HG03280 (cell line): ENCODE data around the gene PNMA6F.
"Not testable (repeated sequence)": the region's sequence is repeated elsewhere in the genome, so short reads cannot be mapped to it uniquely, and the experiment has no call there.

ENCODE experiments used
- ATAC-seq: cut with Tn5 transposase; IDR thresholded peaks from one replicate; pipeline ENCODE4 v1.9.1; 2021; ENCODE audit warnings: mild to moderate bottlenecking, moderate library complexity; ENCODE audit not compliant: unreplicated experiment

PNMA6F gene

DNA sequence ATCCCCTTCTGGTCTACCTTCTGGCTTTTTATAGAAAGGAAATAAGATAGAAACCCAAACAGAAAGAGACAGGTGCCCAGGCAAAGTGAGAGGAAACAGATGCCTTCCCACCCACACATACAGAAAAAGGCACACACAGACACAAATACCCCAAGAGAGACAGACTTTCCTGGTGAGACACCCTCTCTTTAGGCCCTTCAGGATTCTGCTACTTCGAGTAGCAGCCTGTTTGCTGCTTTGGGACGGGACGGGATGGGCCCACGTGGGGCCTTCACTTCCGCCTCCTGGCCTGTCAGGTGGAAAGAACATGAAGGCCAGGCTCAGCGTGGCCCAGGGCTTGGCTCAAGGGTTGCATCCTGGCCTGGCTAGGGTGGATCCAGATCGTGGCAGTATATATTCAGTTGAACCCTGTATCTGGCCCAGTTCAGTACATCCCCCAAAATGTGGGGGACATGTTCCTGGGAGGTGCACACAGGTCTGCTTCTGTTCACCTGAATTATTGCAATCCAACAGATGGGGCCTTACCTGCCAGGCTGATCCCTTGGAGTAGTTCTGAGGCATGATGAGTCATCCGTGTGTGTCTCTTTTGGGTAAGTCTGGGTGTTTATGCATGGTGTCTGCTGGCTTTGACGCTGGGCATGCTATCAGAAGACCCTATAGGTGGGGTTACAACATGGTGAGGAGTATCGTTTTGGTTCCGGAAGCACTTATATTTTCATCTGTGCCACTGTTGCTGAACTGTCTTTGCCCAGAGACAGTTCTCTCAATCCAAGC, 14.7 kb upstream of the PNMA6F start:
- ATAC-seq: peak; percentile 42

- no peak for ATAC-seq
These were observed 13.2 kb upstream of the PNMA6F start for GRCh38 chrX:153334654-153335295.

DNA sequence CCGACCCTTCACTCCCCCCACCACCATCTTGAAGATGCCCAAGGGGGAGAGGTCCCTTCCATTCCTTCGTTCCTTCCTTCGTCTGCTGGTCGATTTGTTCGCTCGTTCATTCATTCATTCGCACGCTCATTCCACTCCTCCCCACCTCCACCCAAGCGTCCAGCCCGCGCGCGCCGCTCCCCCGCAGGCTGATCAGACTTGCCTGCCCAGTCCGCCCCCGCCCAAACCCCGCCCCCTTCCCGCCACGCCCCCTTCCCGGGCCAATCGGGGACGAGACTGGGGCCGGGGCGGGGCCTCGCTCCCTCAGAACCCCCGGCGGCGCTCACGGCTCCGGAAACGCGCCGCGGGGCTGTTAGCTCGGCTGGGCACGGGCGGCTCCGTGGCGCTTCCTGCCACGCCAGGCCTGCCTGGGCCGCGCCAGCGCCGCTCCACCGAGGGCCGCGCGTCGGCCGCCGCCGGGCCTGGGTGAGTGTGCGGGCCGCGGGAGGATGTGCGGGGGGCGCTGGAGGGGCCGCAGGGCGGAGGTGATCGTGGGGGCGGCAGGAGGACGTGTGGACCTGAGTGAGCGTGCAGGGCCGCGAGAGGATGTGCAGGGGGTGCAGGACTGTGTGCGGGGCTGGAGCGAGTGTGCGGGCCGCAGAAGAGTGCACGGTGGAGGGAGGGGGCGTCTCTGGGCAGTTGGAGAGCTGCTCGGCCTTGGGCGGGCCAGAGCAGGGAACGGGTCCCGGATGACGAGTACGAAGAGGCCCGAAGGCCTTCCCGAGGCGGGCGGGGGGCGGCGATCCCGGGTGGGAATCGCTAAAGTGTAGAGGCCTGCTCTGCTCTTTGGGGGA, 12.5 kb upstream of the PNMA6F start, which contains the start of gene ZNF275:
ZNF275 (plus strand) TSS at position 333 of the 833 bp plus-strand sequence. CDS start 2,527 bp downstream, outside the sequence.
- ATAC-seq: peak; percentile 88

GRCh38 chrX:153333266-153333665, 11.7 kb upstream of the PNMA6F start:
- ATAC-seq: no peak

DNA sequence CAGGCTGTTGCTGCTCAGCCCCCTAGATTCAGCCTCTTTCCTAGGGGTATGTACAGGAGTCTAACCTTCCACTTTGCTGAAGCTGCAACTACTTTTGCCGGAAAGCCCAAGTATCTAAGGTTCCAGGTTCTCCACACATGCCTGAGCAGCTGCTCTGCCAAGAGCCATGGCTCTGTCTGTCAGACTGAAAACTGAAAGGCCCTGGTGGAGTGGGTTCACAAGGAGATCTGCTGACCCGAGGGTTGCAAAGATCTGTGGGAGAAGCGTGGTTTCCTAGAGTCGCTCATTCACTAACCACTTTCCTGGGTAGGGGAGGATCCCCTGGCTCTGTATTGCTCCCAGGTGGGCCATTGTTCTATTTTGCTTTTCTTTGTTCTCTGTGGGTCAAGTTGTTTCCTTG, 6.0 kb upstream of the PNMA6F start:
- ATAC-seq: no peak

- no peak for ATAC-seq
These were observed 897 bp downstream of the PNMA6F start for GRCh38 chrX:153320555-153321184.

DNA sequence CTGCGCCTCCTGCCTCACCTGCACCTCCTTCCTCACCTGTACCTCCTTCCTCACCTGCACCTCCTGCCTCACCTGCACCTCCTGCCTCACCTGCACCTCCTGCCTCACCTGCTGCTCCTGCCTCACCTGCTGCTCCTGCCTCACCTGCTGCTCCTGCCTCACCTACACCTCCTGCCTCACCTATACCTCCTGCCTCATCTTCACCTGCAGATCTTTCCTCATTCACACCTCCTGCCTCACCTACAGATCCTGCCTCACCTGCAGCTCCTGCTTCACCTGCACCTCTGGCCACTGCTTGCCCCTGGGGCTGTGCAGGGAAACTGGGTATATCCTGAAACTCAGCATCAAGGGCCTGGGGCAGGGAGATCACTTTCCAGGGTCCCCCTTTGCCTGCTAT, 1.5 kb downstream of the PNMA6F start:
- ATAC-seq: not testable (repeated sequence)

- no peak for ATAC-seq
These were observed 2.1 kb downstream of the PNMA6F start for GRCh38 chrX:153319295-153320046.

GRCh38 chrX:153318811-153319210, 2.8 kb downstream of the PNMA6F start:
- ATAC-seq: no peak

DNA sequence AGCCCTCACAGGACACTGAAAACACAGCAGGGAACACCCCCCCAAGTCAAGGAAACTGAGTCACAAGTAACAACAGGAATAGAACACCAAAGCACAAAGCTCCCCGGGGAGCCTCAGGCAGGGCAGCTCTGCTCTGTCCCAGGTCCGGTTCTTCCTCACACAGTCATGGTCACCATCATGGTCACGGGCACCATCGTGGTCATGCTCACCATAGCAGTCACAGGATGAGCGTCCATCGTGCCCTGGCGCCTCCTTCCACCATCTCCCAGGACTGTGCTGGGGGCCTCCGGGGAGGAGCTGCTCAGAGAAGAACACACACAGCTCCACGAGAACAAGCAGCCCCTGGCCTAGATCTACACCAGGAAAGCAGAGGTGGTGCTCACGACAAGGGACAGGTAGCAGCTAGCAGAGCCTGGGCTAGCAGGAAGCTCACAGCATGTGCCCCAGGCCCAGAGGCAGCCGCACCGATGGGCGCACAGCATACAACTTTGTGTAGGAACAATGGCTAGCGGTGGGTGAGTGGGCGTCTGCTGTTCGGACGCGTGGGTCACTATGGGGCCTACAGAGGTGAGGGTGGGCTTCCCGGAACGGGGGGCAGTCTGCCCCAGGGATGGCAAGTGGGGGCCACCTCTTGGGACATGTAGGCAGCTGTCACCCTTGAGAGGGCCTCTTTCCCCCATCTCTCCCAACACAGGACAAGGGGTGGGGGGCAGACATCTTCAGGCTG, 3.4 kb downstream of the PNMA6F start:
- no peak for ATAC-seq

- no peak for ATAC-seq
These were observed 4.3 kb downstream of the PNMA6F start for GRCh38 chrX:153317306-153317705.

DNA sequence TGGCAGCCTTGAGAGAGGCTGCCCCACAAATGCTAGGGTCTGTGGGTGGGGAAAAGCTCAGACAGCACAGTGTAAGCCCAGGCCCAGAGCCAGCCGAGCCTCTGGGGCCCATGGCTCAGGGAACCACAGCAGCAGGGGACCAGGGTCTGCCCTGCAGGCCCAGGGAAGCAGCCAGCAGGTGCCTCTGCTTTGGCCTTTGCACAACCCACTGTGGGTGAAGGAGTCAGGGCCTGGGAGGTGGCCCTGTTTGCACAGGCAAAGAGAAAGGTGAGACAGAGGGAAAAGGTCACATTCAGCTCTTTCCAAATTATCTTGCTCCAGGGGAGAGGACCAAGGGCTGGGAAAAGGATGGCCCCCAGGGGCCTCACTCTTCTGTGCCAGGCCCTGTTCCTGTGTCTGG, 8.7 kb downstream of the PNMA6F start:
- ATAC-seq: no peak

DNA sequence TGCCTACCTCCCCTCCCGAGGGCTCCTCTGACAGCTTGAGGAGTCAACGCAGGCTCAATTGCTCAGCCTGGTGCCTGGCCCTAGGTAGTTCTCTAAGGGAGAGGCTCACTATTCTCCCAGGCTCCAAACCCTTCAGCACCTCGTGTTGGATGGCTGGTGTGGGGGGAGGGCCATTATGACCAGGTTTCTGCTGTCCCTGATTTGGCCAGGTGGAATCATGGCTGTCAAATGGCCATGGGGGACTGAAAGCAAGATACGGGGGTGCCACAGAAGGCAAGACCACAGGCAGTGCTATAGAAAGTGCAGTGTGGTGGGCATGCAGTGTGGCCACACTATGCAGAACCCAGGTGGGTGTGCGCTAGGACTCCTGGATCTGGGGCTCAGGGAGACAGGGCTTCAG, 9.5 kb downstream of the PNMA6F start:
- ATAC-seq: no peak

- no peak for ATAC-seq
These were observed 10.7 kb downstream of the PNMA6F start for GRCh38 chrX:153310901-153311300.

DNA sequence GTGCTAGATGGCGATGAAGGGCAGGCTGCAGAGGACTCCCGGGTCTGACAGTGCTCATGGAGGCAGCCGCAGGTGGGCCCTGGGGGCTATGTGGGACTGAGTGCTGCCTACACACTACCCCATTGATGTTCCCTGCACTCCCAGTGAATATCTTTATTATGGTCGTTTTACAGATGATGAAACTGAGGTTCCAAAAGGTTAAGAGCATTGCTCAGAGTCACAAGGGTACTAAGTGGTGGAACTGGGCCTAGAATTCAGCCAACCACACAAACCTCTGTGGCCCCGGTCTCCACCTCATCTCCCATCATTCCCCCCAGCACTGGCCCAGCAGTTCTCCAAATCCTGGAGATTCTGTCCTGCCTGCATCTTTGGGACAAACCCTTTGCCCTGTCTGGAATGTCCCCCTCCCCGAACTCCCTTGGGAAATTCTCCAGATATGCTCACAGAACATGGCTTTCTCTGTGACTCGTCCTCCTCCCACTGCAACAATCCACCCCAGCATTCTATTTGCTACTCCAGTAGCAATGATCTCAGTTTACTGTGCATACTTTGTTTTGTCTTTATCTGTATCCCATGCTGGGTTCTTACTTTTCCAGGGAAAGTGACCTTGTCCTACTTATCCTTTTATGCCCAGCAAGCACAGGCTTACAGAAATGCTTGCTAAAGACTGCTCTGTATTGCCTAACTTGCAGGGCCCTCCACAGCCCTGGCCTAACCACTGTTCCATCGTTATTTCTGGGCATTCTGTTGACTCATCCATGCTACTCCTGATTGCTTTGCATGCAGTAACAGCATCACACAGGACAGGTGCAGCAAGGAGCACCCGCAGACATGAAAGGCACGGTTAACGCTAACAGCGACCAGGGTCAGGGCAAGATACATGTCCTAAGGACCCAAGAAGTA, 14.0 kb downstream of the PNMA6F start:
- no peak for ATAC-seq

- no peak for ATAC-seq
These were observed 14.9 kb downstream of the PNMA6F start for GRCh38 chrX:153306527-153307115.

- ATAC-seq: no peak
These were observed 15.6 kb downstream of the PNMA6F start for GRCh38 chrX:153305972-153306371.

DNA sequence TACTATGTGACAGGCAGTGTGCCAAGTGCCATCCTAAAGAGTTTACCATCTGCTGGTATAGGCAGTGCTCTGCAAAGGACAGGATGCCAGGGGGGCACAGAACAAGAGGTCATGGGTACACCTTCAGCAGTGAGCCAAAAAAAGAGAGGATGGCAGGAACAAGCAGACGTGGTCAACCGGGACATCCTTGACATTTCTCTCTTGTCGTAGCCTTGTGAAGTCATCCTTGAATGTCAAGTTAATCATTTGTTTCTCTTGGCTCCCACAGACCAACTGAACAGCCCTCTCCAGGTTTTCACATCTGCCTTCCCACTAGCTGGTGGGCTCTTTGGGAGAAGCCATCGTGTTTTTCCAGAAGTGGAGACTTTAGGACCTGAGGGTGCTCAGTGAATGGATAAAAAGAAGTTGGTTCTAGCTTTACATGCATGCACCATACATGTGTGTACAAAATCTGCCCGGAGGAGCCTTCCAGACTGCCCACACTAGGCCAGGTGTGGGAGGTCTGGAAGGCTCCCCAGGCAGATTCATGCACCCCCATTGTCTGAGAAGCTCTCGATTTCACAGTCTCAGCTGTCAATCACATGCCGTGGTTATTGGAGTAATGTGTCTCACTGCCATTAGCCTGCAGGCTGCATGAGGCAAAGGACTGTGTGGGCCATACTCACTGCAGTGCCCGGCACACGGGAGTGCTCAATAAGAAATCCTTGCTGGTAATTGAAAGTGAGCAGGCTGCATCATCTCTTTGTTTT, 16.4 kb downstream of the PNMA6F start:
- ATAC-seq: no peak
